GM21528 (cell line): ENCODE results near the gene DCHS1.
"Not testable (repeated sequence)": the region's sequence is repeated elsewhere in the genome, so short reads cannot be mapped to it uniquely, and the experiment has no call there.

Experiments
- ATAC-seq: cut with Tn5 transposase; IDR thresholded peaks from one replicate; pipeline ENCODE4 v1.9.1; 2021; ENCODE audit warnings: mild to moderate bottlenecking, moderate library complexity; ENCODE audit not compliant: unreplicated experiment, low FRiP score

DCHS1 gene, protein sequence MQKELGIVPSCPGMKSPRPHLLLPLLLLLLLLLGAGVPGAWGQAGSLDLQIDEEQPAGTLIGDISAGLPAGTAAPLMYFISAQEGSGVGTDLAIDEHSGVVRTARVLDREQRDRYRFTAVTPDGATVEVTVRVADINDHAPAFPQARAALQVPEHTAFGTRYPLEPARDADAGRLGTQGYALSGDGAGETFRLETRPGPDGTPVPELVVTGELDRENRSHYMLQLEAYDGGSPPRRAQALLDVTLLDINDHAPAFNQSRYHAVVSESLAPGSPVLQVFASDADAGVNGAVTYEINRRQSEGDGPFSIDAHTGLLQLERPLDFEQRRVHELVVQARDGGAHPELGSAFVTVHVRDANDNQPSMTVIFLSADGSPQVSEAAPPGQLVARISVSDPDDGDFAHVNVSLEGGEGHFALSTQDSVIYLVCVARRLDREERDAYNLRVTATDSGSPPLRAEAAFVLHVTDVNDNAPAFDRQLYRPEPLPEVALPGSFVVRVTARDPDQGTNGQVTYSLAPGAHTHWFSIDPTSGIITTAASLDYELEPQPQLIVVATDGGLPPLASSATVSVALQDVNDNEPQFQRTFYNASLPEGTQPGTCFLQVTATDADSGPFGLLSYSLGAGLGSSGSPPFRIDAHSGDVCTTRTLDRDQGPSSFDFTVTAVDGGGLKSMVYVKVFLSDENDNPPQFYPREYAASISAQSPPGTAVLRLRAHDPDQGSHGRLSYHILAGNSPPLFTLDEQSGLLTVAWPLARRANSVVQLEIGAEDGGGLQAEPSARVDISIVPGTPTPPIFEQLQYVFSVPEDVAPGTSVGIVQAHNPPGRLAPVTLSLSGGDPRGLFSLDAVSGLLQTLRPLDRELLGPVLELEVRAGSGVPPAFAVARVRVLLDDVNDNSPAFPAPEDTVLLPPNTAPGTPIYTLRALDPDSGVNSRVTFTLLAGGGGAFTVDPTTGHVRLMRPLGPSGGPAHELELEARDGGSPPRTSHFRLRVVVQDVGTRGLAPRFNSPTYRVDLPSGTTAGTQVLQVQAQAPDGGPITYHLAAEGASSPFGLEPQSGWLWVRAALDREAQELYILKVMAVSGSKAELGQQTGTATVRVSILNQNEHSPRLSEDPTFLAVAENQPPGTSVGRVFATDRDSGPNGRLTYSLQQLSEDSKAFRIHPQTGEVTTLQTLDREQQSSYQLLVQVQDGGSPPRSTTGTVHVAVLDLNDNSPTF (N-terminal part only)

DNA sequence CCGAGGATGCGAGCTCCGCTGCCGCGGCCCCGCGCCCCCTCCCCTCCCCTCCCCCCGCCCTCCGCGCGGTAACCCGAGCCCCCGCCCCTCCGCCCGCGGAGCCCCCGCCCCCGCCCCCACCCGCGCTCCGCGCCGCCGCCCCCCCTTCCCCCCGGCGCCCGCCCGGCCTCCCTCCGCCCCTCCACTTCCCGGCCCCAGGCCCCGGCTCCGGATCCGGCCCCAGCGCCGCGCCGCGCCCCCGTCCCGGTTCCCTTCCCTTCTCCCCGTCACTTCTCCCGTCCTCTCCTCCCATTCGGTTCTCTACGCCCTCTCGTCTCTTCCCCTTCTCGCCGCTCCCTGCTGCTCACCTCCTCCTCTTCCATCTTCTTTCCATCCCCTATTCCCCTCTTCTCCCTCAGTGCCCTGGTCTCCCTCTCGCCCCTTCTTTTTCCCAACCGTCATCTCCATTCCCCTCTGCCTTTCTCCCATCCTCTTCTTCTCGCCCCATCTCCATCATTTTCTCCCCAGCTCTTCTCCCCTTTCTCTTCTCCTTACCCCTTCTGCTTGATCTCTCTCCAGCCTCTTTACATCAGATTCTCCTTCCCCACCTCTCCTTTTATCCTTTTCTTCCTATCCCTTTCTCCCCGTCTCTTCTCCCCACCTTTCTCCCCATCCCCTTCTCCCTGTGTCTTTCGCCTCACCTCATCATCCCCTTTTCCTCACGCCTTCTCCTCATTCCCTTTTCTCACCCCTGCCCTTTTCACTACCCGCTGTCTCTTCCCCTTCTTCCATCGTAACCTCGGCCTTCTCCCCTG, at the start of gene DCHS1:
DCHS1 (minus strand) TSS at position 20 of the 794 bp plus-strand sequence. CDS start 14,196 bp downstream, outside the sequence.
- ATAC-seq: no peak

DNA sequence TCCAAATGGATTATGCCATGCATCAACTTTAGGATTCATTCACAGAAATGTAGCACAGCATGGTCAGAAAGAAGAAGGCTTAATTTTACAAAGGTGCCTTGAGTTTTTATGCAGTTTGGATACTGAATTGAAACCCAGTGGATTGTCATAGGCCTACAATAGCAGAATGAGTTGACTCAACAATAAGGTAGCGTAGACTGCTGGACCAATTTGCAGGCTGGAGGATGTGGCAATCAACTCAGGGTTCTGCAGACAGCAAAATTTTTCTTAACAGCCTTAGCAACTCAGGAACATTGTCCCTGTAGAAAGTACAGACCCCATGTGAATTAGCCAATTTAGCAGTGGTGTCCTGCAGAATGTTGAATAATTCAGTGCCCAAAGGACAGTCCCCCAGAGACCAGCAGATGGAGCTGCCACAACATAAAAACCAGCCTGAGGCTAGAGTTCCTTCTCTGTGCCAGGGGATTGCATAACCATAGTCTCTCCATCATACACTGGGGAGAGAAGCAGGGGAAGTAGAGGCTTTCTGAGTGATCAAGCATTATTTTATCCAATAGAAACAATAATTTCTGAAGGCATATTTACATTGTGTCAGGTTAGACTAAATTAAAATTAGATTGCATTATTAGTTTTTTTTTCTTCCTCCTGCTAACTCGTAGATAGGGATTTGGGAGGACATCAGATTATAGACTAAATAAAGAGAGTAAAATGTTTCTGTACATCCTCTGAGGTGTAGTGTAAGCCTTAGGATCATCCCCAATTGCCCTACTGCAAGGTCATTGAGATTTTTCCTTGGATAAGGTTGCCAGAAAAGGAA, 47.8 kb upstream of the DCHS1 start:
- no peak for ATAC-seq

DNA sequence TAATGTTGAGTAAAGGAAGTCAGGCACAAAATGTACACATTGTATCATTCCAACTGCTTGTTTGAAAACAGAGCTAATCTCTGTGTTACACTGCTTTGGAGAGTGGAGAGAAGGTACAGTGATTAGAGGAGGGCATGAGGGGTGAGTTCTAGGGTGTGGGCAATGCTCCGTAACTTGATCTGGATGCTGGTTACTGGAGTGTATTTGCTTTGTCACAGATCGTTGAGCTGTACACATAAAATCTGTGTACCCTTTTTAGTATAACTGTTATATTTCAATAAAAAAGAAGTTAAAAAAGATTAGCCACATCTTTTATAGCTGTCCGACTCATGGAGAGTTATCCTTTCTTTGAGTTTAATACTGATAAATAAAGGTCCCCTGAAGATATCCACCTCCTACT, 46.3 kb upstream of the DCHS1 start:
- not testable (repeated sequence) for ATAC-seq

DNA sequence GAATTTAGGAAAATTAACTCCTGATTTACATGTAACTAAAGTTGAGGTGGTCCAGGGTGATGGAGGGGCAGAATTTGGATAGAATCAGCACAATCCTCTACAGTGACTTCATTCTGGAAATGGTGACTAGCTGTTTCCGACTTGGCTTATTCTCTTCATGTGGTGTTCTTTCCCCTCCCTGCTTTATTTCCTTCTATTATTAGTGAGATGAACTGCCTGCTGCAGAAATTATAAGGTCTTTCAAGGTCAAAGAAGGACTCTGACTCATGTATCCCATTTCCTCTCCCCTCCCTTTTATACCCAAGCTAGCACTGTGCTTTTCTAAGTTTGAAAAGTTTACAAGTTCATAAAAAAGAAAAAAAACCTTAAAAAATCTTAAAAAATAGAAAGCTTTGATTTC, 39.8 kb upstream of the DCHS1 start:
- no peak for ATAC-seq

DNA sequence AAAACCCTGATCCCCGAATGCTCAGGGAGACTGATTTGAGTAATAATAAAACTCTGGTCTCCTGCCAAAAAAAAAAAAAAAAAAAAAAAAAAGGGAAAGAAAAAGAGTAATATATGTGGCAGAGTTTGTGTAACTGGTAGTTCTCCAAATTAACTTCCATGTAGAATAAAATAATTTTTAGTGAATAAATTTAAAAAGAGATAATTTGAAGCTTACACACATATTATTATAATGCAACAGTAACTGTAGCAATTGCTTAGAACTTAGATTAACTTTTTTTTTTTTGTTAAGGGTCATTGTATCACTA, 38.6 kb upstream of the DCHS1 start:
- no peak for ATAC-seq

DNA sequence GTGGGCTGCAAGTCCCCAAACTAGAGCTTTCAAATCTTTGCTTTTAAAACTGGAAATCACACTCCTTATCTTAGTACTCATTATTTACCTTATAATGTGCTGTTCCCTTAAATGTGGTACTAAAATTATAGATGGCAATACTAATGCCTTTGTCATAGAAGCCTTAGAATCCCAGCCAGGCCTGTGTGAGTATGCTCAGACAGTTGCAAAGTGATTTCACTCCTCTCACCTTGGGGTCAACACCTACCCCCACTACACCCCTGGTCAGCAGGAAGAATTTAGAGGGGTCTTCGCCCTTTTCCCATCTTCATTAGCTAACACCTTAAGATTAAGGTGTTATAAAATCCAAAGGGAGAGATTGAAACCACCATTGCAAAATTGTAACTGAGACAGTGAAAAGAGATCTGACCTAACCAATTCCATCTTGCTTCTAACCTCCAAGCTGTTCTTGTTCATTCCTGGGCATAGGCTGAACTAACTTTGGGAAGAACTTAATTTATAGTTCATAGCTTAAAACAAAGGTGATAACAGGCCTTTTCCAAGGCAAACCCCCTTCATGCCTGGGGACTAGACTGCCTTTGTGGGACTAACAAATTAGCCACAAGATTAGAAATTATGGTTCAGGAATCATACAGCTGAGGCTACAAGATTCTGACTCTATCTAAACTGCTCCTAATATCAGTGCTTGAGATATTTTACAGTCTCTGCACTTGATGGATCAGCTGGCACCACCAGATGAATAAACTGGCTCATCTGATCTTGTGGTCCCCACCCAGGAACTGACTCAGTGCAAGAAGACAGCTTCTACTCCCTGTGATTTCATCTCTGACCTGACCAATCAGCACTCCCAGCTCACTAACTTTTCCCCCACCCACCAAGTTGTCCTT, 38.0 kb upstream of the DCHS1 start:
- no peak for ATAC-seq

DNA sequence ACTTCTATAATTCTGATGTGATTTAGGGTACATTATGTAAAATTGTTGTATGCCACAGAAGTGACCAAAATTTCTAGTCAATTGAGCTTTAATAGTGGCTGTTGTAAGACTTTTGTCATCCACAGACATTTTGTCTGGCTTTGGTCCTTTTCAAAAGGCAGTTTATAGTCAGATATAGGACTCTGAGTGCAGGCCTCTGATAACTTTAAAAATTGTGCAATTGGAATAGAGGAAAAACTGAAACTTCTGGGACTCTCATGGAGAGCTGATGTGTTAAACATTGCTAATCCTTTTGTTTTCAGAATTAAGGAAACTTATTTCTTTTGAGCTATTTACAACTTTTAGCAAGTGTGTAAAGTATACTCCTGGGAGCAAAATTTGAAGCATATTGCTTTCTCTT, 36.5 kb upstream of the DCHS1 start:
- no peak for ATAC-seq

DNA sequence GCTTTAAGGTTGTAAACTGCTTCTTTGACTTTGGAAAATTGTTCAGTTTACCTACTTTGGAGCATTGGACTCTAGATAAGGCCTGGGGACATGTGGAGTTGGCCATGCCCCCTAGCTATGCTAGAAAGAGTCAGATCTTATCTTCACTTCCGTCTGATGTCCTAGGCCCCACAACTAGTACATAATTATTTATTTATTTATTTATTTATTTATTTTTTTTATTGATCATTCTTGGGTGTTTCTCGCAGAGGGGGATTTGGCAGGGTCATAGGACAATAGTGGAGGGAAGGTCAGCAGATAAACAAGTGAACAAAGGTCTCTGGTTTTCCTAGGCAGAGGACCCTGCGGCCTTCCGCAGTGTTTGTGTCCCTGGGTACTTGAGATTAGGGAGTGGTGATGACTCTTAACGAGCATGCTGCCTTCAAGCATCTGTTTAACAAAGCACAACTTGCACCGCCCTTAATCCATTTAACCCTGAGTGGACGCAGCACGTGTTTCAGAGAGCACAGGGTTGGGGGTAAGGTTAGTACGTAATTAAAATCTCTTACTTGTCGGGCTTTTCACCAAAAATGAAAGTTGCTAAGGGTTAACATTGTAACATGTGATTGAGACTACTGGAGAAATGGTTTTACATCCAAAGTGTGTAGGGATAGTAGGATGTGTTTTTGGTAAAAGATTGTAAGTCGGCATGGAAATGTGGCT, 35.0 kb upstream of the DCHS1 start:
- not testable (repeated sequence) for ATAC-seq

DNA sequence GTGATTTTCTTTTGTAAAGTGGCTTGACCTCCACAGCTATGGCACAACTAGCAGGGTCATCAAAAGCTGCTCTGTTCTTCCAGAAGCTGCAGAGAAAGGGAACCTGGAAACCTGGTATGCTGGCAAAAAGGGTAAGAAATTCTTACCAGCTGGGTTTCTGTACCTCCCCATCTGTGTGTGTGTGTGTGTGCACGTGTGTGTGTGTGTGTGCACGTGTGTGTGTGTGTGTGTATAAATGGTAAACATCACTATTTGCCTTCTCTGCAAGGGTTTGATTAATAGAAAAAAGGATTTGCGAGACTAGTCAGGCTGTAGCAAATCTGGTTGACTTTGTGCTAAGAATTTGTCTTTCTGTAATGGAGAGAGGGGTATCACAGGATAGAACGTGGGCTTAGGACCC, 32.3 kb upstream of the DCHS1 start:
- no peak for ATAC-seq

DNA sequence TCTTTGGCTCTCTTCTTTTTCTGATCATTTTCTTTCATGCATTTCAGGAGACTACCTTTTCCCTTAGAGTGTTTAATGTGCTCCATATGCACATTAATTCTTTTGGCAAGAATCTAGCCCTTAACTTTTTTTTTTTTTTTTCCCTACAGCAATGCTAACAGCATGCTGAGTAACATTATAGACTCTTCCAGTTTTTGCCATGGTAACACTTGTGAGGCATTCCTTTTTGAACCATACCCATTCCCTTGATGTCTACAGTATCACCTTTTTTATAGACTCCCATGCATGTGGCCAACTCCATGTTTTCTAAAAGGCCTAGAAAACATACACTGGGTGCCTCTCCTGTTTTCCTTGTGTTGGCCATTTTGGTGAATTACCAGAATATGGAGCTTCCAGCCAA, 30.4 kb upstream of the DCHS1 start:
- no peak for ATAC-seq

DNA sequence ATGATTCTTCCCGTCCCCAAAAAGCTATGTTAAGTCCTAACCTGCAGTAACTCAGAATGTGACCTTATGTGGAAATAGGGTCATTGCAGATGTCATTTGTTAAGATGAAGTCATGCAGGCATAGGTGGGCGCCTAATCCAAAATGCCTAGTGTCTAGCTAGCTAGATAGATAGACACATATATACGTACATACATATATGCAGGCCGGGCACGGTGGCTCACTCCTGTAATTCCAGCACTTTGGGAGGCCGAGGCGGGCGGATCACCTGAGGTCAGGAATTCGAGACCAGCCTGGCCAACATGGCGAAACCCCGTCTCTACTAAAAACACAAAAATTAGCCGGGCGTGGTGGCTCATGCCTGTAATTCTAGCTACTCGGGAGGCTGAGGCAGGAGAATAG, 28.5 kb upstream of the DCHS1 start:
- not testable (repeated sequence) for ATAC-seq

DNA sequence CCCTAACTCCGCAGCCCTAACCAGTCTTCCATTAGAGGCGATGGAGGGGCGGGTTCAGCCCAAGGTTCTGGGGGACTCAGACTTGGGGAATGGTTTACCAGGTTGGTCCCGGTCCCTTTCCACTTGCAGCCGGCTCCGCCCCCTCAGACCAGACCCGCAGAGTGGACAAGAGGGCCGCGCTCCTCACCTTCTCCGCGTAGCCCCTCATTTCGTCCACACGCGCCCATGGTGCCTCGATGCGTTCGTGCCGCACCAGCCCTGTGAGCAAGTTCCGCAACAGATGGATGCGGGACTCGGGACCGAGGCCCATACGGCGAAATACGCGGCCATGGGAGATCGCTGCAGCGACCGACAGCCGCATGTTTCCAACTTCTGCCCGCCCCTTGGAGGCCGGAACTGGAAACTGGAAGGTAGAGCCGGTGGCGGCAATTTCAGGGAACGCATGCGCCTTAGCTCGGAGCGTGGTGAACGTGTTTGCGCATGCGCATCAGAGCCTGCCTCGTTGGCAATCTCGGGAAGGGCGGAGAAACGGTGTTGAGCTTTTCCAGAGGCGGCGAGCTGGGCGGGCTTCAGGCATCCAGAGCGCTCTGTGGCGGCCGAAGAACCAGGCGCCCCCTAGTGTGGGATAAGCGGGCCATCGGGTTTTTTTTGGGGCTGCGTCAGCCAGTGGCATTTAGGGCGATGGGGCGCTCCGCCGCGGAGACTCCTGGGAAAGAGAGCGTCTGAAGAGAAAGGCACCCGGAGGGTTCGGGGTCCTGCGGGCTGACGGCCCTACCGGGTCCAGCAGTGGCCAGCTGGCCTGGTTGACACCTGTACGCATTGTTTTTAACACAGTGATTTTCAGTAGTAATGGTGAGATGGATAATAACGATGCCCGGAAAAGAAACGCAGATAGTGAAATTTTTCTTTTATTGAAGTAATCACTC, 27.6 kb upstream of the DCHS1 start, which contains the start of gene MRPL17:
MRPL17 (minus strand) TSS at position 405 of the 926 bp plus-strand sequence; CDS start at position 361, 44 bp downstream.
- peak; percentile 96 for ATAC-seq

DNA sequence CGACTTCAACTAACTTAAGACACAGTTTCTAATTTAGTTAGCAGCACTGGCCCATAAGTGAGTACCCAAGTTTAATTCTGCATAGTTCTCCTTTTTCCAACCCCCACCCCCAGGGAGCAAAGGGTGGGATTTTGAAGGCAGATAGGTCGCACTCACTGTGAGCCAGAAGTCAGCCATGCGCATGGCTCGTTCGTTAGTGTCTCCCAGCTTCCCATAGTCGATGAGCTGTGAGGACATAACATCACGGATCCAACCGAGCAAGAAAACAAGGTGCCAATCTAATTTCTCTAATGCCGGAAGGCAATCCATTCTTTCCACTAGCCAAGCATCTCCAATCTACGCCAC, 27.0 kb upstream of the DCHS1 start:
- ATAC-seq: peak; percentile 11

DNA sequence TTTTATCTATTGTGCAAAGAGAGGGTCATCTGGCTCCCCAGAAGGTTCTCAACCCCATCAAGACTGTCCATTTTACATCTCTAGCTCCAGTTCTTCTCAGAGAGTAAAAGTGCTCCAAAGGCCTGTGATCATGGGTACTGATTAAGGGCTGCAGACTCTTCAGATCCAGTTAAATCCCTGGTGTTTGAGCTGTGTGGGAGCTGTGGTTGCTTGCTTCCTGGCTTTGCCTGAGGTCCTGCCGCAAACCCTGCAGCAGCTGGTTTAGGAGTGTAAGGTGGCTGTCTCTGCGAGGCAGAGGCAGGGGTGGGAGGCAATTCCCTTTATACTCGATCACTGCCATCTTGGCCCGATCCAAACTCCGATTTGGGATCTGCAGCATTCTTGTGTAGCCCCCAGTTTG, 26.3 kb upstream of the DCHS1 start:
- ATAC-seq: no peak

DNA sequence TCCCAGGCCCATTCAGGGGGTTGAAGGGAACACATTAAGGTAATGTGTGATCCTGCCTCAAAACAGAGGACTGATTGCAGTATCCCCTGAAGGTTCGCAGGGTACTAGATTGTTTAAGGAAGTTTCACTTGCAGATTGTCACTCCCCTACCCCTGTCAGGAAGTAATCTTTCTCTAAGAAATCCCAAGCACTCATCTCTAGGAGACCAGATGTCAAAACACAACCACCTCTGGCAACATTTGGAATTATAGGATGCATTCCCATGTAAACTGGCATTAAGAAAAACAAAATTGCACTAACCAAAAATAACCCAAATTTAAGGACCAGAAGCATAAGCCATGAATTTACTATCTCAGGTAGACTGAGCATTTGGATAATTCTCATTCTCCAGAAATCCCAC, 25.9 kb upstream of the DCHS1 start:
- ATAC-seq: no peak

DNA sequence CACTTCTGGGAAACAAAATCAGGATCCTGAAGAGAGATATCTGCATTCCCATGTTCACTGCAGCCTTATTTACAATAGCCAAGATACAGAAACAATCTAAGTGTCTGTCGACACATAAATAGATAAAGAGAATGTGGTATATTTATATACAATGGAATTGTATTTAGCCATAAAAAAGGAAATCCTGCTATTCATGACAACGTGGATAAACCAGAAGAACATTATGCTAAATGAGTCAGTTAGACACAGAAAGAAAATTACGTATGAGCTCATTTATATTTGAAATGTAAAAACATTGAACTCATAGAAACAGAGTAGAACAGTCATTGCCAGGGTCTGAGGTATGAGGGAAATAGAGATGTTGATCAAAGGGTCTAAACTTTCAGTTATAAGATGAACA, 21.4 kb upstream of the DCHS1 start:
- no peak for ATAC-seq

DNA sequence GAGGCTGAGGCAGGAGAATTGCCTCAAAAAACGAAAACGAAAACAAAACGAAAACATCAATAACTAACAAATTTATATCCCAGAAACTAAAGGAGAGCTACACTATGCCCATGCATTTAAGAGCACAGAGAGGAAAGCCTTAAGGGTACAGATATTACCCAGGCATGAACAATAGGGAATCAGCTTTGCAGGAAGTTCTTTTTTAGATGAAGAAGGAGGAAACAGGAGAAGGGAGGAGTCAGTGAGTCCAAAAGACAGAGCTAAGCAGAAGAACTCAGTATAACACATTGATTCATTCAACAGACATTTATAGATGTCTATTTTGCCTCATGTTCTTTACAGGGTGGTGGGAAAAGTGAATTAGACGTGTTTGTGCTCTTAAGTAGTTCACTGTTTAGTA, 19.3 kb upstream of the DCHS1 start:
- no peak for ATAC-seq
